ENCODE results near the gene NAA38.
"Not testable (repeated sequence)": the region's sequence is repeated elsewhere in the genome, so short reads cannot be mapped to it uniquely, and the experiment has no call there.

The NAA38 gene

DNA sequence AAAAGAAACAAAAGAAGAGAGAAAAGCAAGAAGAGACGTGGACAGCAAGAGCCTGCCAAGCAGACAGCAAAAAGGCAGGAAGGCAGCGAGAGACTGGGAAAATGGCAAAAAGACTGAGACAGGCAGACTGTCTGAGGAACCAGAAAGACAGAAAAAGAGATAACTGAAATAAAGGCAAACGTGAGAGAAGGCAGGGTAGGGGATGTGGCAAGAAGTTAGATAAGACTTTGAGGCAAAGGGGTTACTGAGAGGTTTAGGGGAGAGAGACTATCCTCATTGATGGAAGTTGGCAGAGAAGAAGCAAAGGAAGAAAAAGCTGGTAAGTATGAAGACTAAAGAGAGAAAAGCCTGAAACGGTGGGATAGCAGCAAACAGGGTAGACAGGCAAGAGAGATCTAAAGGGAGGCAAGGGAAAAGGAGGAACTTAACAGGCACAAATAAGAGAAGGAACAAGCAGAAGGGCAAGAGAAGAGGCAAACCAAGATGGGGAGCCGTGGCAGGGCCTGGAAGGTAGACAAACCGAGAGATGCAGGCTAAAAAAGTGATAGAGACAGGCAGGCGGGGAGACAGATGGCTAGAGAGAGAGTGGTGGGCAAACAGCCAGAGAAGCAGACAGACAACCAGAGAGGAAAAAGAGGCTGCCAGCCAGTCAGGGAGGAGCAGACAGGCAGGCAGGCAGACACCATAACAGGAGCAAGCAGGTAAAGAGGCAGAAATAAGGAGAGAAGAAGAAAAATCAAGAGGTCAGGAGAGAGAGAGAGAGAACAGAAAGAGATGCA is 24.1 kb upstream of the NAA38 start:
- DNase-seq: no peak

DNA sequence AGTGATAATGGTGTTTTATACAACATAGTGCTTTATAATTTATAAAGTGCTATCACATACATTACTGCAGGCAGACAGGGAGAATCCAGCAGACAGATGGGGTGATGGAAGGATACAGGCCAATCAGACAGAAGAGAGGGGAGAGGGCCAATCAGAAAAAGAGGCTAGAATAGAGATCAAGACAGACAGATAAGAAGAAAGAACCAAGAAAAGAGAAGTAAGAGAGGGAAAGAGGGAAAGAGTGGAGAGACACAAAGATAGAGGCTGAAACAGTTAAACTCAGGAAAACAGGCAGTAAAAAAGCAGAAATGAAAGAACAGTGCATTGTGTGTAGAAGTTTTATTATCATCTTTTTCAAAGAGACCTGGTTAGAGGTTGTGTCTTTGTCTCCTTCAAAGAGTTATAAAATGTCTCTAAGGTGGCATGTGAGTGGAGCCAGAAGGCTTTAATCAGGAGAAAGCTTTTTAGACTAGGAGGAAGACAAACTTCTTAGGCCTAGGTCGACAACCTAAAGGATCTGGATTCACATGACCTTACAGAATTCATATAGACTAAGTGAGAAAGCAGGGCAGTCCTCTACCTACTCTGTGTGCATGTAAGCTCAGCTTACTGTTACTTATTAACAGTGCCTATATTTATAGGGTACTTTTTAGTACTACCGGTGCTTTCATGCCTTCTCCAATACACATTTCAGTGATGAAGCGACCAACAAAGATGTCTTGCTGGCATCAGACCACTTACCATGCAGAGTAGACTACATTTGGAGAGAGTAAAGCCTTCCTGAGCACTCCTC is 22.9 kb upstream of the NAA38 start:
- no peak for DNase-seq

DNA sequence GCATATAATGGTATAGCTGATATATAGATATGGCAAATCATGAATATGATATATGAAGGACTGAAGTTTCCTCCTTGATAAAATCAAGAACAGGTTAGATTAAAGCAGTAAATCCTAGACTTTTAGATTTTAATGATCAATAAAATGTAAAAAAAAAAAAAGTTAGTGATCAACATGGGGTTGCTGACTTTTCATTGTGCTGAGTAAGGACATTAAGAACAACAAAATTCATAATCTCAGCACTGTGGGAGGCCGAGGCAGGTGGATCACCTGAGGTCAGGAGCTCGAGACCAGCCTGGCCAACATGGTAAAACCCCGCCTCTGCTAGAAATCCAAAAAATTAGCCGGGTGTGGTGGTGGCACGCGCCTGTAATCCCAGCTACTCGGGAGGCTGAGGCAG is 20.9 kb upstream of the NAA38 start:
- no peak for DNase-seq

DNA sequence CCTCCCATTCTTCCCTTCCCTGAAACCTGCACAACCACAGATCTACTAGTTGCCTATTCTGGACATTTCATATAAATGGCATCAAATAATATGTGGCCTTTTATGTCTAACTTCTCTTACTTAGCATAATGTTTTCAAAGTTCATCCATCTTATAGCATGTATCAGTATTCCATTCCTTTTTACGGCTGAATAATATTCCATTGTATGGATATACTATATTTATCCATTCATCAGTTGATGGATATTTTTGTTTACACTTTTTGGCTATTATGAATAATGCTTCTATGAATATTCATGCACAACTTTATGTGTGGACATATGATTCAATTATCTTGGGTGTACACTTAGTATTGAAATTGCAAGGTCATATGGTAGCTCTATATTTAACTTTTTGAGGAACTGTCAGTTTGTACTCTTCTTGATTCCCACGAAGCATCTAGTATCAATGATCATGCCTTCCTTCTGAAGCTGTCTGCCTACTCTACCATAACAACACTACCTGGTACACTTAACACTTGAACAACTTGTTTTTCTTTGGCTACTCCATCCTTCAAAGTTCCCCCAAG is 18.5 kb upstream of the NAA38 start:
- DNase-seq: no peak

DNA sequence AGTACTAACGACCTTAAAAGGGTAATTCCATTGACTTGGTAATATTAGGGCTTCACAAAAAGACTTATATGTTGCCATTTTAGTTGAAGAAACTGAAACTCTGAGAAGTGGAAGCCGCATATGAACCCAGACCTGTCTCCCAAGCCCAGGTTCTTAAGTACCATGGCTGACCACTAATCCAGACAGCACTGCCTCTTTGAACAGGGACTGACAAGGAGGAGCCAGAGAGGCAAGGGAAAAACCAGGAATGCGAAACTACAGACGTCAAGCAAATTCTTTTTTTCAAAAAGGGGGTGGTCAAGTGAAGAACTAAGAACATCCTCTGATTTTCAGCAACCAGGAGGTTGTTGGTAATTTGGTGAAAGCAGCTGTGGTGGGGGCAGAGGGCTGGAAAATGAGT is 15.7 kb upstream of the NAA38 start:
- DNase-seq: no peak

DNA sequence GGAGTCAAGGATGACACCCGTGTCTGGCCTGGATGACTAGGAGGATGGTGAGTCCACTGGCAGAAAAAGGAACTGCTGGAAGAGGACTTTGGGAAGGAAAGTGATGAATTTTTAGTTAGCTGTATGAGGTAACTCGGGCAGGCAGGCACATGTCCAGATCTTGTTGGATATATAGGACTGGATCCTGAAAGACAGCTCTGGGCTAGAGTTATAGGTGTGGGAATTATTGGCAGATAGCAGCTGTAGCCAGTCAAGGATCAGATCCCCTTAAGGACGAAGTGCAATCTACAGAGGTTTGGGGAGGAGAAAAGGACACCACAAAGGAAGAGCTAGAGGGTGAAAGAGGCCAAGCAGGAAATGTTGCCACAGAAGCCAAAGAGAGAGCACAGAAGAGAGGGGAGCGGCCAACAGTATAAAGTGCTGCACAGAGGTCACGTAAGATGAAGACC is 10.5 kb upstream of the NAA38 start:
- no peak for DNase-seq

DNA sequence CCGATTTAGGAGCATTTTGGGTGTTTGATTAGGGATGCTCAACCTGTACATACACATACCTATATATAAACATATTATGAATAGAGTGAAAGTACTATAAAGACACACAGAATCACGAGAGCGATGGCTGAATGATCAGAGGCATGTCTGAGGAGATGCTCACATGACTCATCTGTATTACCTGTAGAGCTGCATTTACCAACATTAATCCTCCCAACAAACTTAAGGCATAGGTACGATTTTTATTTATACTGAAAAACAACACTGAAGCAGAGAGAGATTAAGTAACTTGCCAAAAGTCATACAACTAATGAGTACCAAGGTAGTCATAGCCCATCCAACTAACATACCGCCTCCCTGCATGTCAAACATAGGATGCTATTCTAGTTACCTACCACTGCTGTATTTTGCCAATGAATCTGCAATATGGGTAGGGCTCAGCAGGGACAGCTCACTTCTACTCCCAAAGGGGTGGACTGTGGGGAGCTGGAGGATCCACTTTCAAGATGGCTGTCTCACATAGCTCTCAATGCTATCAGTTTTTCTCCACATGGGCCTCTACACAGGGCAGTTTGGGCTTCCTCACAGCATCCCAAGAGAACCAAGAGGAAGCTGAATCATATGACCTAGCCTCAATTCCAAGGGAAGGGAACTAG is 7.8 kb upstream of the NAA38 start:
- no peak for DNase-seq

DNA sequence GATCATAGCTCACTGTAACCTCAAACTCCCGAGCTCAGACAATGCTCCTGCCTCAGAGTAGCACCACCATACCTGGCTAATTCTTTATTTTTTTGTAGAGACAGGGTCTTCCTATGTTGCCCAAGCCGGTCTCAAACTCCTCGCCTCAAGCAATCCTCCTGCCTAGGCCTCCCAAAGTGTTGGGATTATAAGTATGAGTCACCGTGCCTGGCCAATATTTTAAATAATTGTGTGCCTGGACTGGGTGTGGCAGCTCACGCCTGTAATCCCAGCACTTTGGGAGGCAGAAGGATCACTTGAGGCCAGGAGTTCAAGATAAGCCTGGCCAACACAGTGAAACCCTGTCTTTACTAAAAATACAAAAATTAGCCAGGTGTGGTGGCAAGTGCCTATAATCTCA is 7.0 kb upstream of the NAA38 start:
- not testable (repeated sequence) for DNase-seq

DNA sequence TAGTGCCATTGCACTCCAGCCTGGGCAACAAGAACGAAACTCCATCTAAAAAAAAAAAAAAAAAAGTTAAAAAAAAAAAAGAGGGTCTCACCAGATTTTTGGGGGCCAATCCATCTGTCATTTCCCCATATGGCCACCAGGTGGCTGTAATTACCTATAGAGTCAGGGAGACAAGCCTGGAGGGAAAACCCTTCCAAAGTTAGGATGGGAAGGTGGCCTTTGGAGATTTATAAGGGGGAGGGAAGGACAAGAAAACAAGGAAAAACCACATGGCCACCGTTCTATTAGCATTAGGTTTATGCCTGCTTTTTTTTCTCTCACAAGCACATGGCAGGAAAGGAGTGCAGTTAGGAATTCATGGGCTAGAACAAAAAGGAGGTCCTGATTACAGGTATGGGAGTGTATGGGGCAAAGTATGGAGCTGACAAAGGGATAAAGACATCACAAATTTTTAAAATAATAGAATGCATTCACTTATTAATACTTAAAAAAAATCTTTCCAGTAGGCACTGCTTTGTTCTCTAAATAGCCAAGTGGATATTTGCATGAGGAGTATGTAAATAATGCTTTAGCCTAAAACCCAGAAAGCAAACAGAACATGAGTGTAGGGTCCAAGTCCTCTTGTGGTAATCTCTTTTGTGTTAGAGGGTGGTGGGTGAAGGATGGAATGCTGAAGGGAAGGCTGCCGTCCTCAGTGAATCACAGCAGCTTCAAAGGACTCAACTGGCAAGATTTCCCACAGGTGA is 5.5 kb upstream of the NAA38 start:
- no peak for DNase-seq

DNA sequence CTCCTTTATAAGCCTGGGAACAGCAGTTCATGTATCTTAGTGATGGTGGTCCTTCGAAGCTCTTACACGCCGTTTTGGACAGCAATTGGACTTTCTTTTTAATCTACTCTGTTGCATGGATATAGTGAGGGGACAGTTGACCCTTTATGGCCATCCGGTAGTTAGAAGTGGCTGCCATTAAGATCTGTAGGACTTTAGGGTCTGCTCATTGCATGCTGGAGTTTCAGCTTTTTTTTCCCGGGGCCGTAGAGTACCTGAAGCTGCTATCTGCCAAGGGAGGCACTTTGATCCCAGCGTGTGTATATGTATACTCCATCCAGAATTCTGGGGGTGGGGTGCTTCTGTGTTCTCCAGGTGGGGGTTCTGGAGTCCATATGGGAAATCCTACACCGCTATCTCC is 1.7 kb upstream of the NAA38 start:
- no peak for DNase-seq

DNA sequence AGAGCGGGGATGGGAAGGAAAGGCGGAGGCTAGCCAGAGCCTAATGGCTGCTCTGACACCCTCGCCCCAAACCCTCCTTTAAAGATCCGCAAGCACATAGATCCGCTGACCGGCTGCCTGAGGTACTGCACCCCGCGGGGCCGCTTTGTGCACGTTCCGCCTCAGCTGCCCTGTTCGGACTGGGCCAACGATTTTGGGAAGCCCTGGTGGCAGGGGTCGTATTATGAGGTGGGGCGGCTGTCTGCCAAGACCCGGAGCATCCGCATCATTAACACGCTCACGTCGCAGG is 1.1 kb upstream of the NAA38 start:
- DNase-seq: no peak

DNA sequence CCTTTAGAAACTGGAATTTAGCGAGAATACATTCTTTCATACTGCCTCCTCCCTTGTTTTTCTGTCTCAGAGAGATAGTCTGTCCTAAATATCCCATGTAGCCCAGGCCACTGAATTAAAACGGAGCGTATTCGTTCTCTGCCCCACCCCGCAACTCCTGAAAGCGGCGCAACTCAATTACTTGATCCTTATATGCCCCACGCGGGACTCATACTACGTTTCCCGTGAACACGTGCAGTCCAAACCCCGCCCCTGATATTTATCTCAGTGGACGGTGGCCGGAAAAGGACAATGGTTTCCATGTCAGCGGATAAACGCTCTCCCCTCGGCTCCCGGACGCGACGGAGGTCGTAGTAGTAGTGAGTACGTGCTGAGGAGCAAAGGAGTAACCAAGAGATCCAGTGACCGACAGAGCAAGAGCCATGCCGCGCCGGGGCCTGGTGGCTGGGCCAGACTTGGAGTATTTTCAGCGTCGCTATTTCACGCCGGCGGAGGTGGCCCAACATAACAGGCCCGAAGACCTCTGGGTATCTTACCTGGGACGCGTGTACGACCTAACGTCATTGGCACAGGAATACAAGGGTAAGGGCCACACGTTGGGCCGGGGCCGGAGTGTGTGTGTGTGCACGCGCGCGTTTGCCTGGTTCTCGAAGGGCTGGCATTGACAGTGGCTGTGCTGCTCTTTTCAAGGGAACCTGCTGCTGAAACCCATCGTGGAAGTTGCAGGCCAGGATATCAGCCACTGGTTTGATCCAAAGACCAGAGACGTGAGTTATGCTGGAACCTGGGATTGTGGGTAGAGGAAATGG is 558 bp upstream of the NAA38 start, which contains the start of gene CYB5D1:
Gene CYB5D1, plus strand, starts transcription at position 291 of the 809 bp plus-strand sequence. Its CDS starts 132 bp downstream, at position 423.
- peak; percentile 88 for DNase-seq

DNA sequence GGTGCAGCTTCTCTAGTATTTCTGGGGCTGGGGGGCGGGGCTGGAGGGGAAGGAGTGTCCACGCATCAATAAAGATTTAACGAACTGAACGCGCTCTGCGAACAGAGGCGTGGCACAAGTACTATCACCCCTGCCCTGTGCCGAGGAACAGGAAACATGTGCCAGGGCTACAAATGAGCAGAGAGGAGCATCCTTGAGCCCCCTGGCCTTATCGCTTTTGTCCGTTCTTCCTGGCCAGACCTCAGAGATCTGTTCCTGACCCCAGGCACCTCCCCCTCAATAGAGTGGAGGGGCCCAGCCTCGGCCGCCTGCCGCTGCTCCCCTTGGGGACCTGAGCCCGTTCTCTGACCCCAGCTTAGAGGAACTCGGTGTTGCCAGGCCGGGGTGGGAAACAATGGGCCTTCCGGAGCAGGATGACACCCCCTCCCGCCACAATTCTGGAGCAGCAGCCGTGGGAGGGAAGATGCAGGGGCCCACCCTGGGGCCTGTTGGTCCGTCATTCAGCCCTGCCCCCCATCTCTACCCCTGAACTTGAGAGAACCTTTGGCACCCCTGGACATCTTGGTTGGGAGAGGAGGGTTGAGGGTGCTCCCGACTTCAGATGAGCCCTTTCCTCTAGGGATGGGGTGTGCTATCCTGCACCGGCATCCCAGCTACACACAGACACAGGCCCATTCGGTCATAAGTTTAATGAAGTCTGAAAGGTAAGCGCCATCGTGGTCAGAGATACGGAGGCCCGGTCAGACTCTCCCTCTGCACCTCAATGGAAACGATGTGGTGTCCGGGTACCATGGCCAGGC is 1.1 kb downstream of the NAA38 start:
- no peak for DNase-seq

DNA sequence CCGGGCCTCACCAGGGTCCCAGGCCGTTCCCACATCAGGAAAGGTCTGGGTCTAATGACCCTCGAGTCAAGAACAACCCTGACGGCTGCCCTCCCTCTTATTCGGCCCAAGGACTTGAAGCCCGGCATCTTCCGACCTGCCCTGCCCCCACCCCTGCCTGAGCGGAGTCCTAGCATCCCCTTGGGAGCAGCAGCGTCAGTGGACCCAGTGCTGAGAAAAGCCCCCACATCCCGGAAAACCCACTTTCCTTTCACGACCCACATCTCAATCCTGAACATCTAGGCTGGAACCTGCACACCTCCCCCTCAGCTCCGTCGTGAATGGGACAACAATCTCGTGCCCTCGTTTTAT is 1.7 kb downstream of the NAA38 start:
- no peak for DNase-seq

DNA sequence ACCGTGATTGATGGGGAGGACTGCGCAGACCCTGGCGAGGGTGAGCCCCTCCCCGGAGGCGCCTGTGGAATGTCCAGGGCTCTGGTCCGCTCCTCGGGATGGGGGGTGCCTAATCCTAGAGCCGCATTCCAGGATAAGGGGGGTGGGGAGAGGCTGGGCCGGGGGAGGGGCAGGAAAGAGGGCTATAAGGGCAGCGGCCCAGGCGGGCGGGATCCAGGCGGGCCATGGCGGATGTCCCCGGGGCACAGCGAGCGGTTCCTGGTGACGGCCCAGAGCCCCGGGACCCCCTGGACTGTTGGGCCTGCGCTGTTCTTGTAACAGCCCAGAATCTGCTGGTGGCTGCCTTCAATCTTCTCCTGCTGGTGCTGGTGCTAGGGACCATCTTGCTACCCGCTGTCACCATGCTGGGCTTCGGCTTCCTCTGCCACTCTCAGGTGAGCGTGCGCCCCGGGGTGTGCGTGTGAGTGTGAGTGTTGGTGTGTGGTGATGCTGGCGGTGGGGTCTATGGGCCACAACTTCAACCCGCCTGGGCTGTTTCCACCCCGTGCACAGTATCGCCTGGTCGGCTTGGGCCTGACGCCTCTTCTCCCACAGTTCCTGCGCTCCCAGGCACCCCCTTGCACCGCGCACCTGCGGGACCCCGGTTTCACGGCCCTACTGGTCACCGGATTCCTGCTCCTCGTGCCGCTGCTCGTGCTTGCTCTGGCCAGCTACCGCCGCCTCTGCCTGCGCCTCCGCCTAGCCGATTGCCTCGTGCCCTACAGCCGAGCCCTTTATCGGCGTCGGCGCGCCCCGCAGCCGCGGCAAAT is 2.3 kb downstream of the NAA38 start, which contains the start of gene TMEM88:
Gene TMEM88, plus strand, starts transcription at position 216 of the 809 bp plus-strand sequence. Its CDS starts 9 bp downstream, at position 225.
- no peak for DNase-seq

DNA sequence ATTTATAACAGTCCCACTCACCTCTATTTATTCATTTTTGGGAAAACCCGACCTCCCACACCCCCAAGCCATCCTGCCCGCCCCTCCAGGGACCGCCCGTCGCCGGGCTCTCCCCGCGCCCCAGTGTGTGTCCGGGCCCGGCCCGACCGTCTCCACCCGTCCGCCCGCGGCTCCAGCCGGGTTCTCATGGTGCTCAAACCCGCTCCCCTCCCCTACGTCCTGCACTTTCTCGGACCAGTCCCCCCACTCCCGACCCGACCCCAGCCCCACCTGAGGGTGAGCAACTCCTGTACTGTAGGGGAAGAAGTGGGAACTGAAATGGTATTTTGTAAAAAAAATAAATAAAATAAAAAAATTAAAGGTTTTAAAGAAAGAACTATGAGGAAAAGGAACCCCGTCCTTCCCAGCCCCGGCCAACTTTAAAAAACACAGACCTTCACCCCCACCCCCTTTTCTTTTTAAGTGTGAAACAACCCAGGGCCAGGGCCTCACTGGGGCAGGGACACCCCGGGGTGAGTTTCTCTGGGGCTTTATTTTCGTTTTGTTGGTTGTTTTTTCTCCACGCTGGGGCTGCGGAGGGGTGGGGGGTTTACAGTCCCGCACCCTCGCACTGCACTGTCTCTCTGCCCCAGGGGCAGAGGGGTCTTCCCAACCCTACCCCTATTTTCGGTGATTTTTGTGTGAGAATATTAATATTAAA is 3.1 kb downstream of the NAA38 start:
- DNase-seq: no peak

DNA sequence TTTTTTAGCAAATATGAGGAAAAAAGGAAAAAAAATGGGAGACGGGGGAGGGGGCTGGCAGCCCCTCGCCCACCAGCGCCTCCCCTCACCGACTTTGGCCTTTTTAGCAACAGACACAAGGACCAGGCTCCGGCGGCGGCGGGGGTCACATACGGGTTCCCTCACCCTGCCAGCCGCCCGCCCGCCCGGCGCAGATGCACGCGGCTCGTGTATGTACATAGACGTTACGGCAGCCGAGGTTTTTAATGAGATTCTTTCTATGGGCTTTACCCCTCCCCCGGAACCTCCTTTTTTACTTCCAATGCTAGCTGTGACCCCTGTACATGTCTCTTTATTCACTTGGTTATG is 3.7 kb downstream of the NAA38 start:
- DNase-seq: no peak

DNA sequence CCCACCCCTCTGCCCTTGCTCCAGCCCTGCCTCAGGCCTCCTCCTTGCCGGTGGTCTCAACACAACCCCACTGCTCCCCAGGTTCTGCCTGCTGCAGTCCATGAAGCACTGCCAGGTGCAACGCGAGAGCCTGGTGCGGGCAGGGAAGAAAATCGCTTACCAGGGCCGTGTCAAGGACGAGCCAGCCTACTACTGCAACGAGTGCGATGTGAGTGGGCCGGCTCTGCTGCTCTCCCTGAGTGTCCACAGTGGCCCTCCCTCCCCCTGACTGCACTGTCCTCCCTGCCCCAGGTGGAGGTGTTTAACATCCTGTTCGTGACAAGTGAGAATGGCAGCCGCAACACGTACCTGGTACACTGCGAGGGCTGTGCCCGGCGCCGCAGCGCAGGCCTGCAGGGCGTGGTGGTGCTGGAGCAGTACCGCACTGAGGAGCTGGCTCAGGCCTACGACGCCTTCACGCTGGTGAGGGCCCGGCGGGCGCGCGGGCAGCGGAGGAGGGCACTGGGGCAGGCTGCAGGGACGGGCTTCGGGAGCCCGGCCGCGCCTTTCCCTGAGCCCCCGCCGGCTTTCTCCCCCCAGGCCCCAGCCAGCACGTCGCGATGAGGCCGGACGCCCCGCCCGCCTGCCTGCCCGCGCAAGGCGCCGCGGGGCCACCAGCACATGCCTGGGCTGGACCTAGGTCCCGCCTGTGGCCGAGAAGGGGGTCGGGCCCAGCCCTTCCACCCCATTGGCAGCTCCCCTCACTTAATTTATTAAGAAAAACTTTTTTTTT is 4.3 kb downstream of the NAA38 start:
- DNase-seq: no peak

DNA sequence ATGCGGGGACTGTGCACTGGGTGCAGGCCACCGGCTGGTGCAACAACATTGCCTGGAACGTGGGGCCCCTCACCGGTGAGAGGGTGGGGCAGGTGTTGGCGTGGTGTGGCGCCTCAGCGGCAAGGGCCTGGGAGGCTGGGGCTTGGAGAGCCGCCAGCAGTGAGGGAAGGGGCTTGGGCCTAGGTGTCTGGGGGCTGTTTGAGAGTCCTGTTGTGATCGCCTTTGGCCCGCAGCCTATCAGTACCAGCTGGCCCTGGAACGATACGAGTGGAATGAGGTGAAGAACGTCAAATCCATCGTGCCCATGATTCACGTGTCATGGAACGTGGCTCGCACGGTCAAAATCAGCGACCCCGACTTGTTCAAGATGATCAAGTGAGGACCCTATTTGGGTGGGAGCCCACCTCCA is 5.1 kb downstream of the NAA38 start:
- no peak for DNase-seq

Data from COR-L47 (cell line).